Neuronal stem cell (in vitro differentiated cells): Measurements from ENCODE around the gene PTGDR.

Experiments used
- DNase-seq: peaks from one replicate; pipeline ENCODE4 v3.0.0-alpha.2; 2013; ENCODE audit warnings: low spot score
- H2AFZ ChIP-seq: one replicate; pipeline ENCODE4 v1.6.1; 2013; ENCODE audit warnings: mild to moderate bottlenecking, low read length, inconsistent platforms
- H2AK5ac ChIP-seq: 2 replicates; pipeline ENCODE4 v1.6.1; 2013; ENCODE audit warnings: low read depth, mild to moderate bottlenecking, inconsistent platforms, low read length, moderate library complexity, mixed read lengths
- H2BK120ac ChIP-seq: 2 replicates; pipeline ENCODE4 v1.6.1; 2013; ENCODE audit warnings: low read depth, mild to moderate bottlenecking, inconsistent platforms, low read length, moderate library complexity, mixed read lengths
- H2BK12ac ChIP-seq: one replicate; pipeline ENCODE4 v1.6.1; 2013; ENCODE audit warnings: low read length, inconsistent platforms
- H2BK15ac ChIP-seq: 2 replicates; pipeline ENCODE4 v1.6.1; 2013; ENCODE audit warnings: mild to moderate bottlenecking, low read length, inconsistent platforms, mixed read lengths
- H2BK5ac ChIP-seq: one replicate; pipeline ENCODE4 v1.6.1; 2013; ENCODE audit warnings: inconsistent platforms, mild to moderate bottlenecking, low read length, moderate library complexity
- H3K14ac ChIP-seq: one replicate; pipeline ENCODE4 v1.6.1; 2013; ENCODE audit warnings: low read length, inconsistent platforms
- H3K18ac ChIP-seq: 2 replicates; pipeline ENCODE4 v1.6.1; 2013; ENCODE audit warnings: low read length, inconsistent platforms
- H3K23ac ChIP-seq: 2 replicates; pipeline ENCODE4 v1.6.1; 2013; ENCODE audit warnings: low read depth, mild to moderate bottlenecking, mixed read lengths, low read length, inconsistent platforms; ENCODE audit not compliant: poor library complexity
- H3K27ac ChIP-seq: replicated peaks from 3 replicates; pipeline ENCODE4 v1.5.1; 2013; ENCODE audit warnings: low read length, inconsistent platforms
- H3K27me3 ChIP-seq, 3 experiments: 2 replicates each; pipeline ENCODE4 v1.6.1; 2013; ENCODE audit warnings: low read length in 3 of 3, mild to moderate bottlenecking in 2 of 3, inconsistent platforms in 1 of 3, low read depth in 1 of 3, mixed read lengths in 1 of 3, moderate library complexity in 1 of 3; ENCODE audit not compliant: control insufficient read depth in 3 of 3, insufficient read depth in 3 of 3
- H3K36me3 ChIP-seq, 2 donors: replicated peaks in 1 of 2; 2 replicates each; pipeline ENCODE4 v1.6.1; 2013; ENCODE audit warnings: low read length in 2 of 2; ENCODE audit not compliant: control insufficient read depth in 2 of 2, insufficient read depth in 2 of 2
- H3K4ac ChIP-seq: 2 replicates; pipeline ENCODE4 v1.6.1; 2013; ENCODE audit warnings: inconsistent platforms, mild to moderate bottlenecking, low read length, moderate library complexity
- H3K4me1 ChIP-seq, 2 donors: 1 replicate in 1 of 2; 2 replicates in 1 of 2; pipeline ENCODE4 v1.6.1; 2013; ENCODE audit warnings: low read length in 2 of 2, low read depth in 1 of 2; ENCODE audit not compliant: control insufficient read depth in 2 of 2, insufficient read depth in 1 of 2
- H3K4me2 ChIP-seq: one replicate; pipeline ENCODE4 v1.6.1; 2013; ENCODE audit warnings: mild to moderate bottlenecking, low read length, inconsistent platforms; ENCODE audit not compliant: insufficient read depth, poor library complexity, severe bottlenecking
- H3K4me3 ChIP-seq, 2 donors: 2 replicates each; pipeline ENCODE4 v1.5.1; 2013; ENCODE audit warnings: low read length in 2 of 2, mild to moderate bottlenecking in 2 of 2, inconsistent platforms in 1 of 2, moderate library complexity in 1 of 2
- H3K79me1 ChIP-seq: one replicate; pipeline ENCODE4 v1.6.1; 2013; ENCODE audit warnings: low read depth, mild to moderate bottlenecking, inconsistent platforms, low read length, moderate library complexity
- H3K9ac ChIP-seq: one replicate; pipeline ENCODE4 v1.6.1; 2013; ENCODE audit warnings: mild to moderate bottlenecking, low read depth, low read length, inconsistent platforms; ENCODE audit not compliant: poor library complexity
- H3K9me3 ChIP-seq, 2 donors: replicated peaks in 1 of 2; 2 replicates each; pipeline versions ENCODE3 to v1.6.1; 2013; ENCODE audit warnings: low read length in 2 of 2, mild to moderate bottlenecking in 2 of 2, inconsistent platforms in 1 of 2, low read depth in 1 of 2, mixed read lengths in 1 of 2, moderate library complexity in 1 of 2; ENCODE audit not compliant: control insufficient read depth in 2 of 2, insufficient read depth in 1 of 2
- H4K8ac ChIP-seq: one replicate; pipeline ENCODE4 v1.6.1; 2013; ENCODE audit warnings: low read depth, mild to moderate bottlenecking, inconsistent platforms, low read length, moderate library complexity
- H4K91ac ChIP-seq: one replicate; pipeline ENCODE4 v1.6.1; 2013; ENCODE audit warnings: low read length, low read depth, mild to moderate bottlenecking, inconsistent platforms; ENCODE audit not compliant: poor library complexity
- WGBS, 2 donors: extraction: QIAGEN DNeasy Blood & Tissue Kit; methylation state at CpG; one replicate each; pipeline ENCODE4 v1.1.7; 2013; ENCODE audit warnings: missing lambda C conversion rate in 2 of 2, mixed read lengths in 1 of 2; ENCODE audit not compliant: insufficient read length in 2 of 2, insufficient replicate concordance in 1 of 2; ENCODE audit errors: extremely low coverage in 2 of 2; 5-methylcytosine and 5-hydroxymethylcytosine counted together

The PTGDR gene

DNA sequence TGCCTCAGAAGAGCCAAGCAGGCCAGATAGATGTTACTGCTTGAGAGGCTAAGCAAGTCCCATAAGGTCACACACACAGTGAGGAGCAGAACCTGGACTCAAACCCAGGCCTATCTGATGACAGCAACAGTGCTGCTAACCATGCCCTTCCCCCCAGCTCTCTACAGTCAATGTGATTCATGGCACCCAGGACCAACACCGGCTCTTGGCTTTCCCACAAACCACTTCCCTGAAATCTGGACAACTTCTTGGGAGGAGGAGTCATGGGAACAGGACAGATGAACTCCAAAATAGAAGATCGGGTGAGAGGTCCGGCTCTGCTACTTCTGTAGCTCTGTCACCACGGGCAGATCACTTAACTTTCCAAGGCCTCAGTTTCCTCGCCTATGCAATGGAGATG, 716 bp upstream of the PTGDR start:
- Histone ChIP-seq H3K36me3 (no peaks in the 10 kb centered on the region), H2BK15ac (no peak overlapping the region), H2BK5ac (no peak overlapping the region), H3K9ac (no peak overlapping the region), H3K4me2 (no peak overlapping the region), H3K4ac (no peak overlapping the region), H2AFZ (no peak overlapping the region), H3K14ac (no peak overlapping the region), H3K18ac (no peak overlapping the region), H4K91ac (no peak overlapping the region), H3K23ac (no peak overlapping the region), H3K4me3 (no peak overlapping the region), H2BK120ac (no peak overlapping the region), H2AK5ac (no peak overlapping the region), H4K8ac (no peak overlapping the region), H3K4me1 (peaks cover 0 to 1% of the 10 kb centered on the region in 2 donors), H3K27me3 (peaks cover 14 to 73% (median 36%) of the 10 kb centered on the region in 3 experiments), H3K79me1 (no peaks in the 10 kb centered on the region), H2BK12ac (no peak overlapping the region), H3K9me3 (peaks cover 0 to 3% of the 10 kb centered on the region in 2 donors), H3K27ac (no peak overlapping the region)
- WGBS, 2 donors: no CpG with 5 or more reads among the region's 5 CpGs
- no peak for DNase-seq

DNA sequence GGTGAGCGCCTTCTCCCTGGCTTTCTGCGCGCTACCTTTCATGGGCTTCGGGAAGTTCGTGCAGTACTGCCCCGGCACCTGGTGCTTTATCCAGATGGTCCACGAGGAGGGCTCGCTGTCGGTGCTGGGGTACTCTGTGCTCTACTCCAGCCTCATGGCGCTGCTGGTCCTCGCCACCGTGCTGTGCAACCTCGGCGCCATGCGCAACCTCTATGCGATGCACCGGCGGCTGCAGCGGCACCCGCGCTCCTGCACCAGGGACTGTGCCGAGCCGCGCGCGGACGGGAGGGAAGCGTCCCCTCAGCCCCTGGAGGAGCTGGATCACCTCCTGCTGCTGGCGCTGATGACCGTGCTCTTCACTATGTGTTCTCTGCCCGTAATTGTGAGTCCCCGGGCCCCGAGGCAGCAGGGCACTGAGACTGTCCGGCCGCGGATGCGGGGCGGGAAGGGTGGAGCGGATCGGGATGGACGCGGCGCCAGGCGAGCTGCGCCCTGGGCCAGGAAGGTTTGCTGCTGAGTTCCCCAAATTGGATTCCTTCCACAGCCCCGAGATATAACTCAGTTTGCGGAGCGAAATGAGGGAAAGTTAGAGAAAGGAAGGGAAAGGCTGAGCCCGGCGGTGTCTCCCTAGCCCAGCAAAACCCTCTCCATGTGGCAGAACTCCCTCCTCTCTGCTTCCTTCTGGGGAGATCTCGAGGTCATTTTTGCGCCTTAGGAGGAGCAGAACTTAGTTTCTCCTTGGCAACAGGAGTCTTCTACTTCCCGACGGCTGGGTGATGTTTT, 972 bp downstream of the PTGDR start:
- peak overlapping the region; percentile 56 for H3K9ac ChIP-seq
- H2BK15ac ChIP-seq: no peak overlapping the region
- no peak overlapping the region for H4K91ac ChIP-seq
- no peaks in the 10 kb centered on the region for H3K79me1 ChIP-seq
- peak overlapping the region; percentile 67 for H2AFZ ChIP-seq
- no peak overlapping the region for H2BK12ac ChIP-seq
- no peak overlapping the region for H2BK120ac ChIP-seq
- peak overlapping the region in 1 of 2 donors; percentile 74 for H3K4me3 ChIP-seq
- DNase-seq: peak; percentile 15
- H4K8ac ChIP-seq: no peak overlapping the region
- no peak overlapping the region for H3K27ac ChIP-seq
- H3K14ac ChIP-seq: peak overlapping the region; percentile 42
- no peaks in the 10 kb centered on the region for H3K36me3 ChIP-seq
- H2AK5ac ChIP-seq: no peak overlapping the region
- H2BK5ac ChIP-seq: no peak overlapping the region
- H3K18ac ChIP-seq: peak overlapping the region; percentile 90
- peaks cover 14 to 71% (median 36%) of the 10 kb centered on the region in 3 experiments for H3K27me3 ChIP-seq
- H3K4me1 ChIP-seq: peaks cover 0 to 1% of the 10 kb centered on the region in 2 donors
- WGBS, 2 donors: no CpG with 5 or more reads among the region's 54 CpGs
- peaks cover 0 to 3% of the 10 kb centered on the region in 2 donors for H3K9me3 ChIP-seq
- no peak overlapping the region for H3K4ac ChIP-seq
- H3K23ac ChIP-seq: peak overlapping the region; percentile 78
- peak overlapping the region; percentile 95 for H3K4me2 ChIP-seq

DNA sequence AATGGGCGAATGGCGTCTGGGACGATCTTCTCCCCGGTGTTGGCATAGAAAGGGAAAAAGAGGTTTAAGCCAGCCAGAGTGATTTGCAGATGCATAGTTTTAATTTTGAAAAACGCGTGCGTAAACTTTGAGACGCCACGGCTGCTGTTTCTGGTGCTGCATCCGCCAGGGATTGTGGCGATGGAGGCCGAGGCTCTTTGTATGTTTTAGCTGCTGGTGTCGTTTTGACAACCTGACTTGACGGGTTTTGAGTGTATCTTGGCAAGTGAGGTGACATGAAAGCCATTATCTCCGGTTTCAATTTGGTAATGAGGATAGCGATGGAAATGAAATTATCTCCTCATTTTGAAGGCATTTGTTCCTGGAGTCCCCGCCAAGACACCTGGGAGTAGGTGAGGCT, 1.6 kb downstream of the PTGDR start:
- no peak overlapping the region for H2BK5ac ChIP-seq
- peaks cover 0 to 3% of the 10 kb centered on the region in 2 donors for H3K9me3 ChIP-seq
- no peak overlapping the region for H2AFZ ChIP-seq
- H3K79me1 ChIP-seq: no peaks in the 10 kb centered on the region
- no peak overlapping the region for H3K18ac ChIP-seq
- peaks cover 14 to 77% (median 36%) of the 10 kb centered on the region in 3 experiments for H3K27me3 ChIP-seq
- peak overlapping the region; percentile 95 for H3K4me2 ChIP-seq
- no peak overlapping the region for H3K4ac ChIP-seq
- H4K91ac ChIP-seq: no peak overlapping the region
- H4K8ac ChIP-seq: no peak overlapping the region
- no peak overlapping the region for H2AK5ac ChIP-seq
- H3K36me3 ChIP-seq: no peaks in the 10 kb centered on the region
- no peak overlapping the region for H3K27ac ChIP-seq
- no CpG with 5 or more reads among the region's 17 CpGs for WGBS, 2 donors
- no peak for DNase-seq
- H2BK15ac ChIP-seq: no peak overlapping the region
- no peak overlapping the region for H3K14ac ChIP-seq
- no peak overlapping the region for H3K23ac ChIP-seq
- H3K4me1 ChIP-seq: peaks cover 0 to 1% of the 10 kb centered on the region in 2 donors
- H2BK120ac ChIP-seq: no peak overlapping the region
- no peak overlapping the region for H3K4me3 ChIP-seq
- no peak overlapping the region for H3K9ac ChIP-seq
- H2BK12ac ChIP-seq: no peak overlapping the region

GRCh38 chr14:52269982-52270381, 2.5 kb downstream of the PTGDR start:
- H4K8ac ChIP-seq: no peak overlapping the region
- H3K27me3 ChIP-seq: peaks cover 14 to 82% (median 38%) of the 10 kb centered on the region in 3 experiments
- no peak overlapping the region for H4K91ac ChIP-seq
- H3K18ac ChIP-seq: no peak overlapping the region
- H3K4ac ChIP-seq: no peak overlapping the region
- H3K36me3 ChIP-seq: no peaks in the 10 kb centered on the region
- no peak overlapping the region for H2BK12ac ChIP-seq
- peaks cover 0 to 3% of the 10 kb centered on the region in 2 donors for H3K9me3 ChIP-seq
- no peak overlapping the region for H2BK120ac ChIP-seq
- DNase-seq: no peak
- no peaks in the 10 kb centered on the region for H3K79me1 ChIP-seq
- no peak overlapping the region for H2BK15ac ChIP-seq
- WGBS, 2 donors: no CpG with 5 or more reads among the region's 8 CpGs
- no peak overlapping the region for H3K27ac ChIP-seq
- H3K4me3 ChIP-seq: no peak overlapping the region
- H3K23ac ChIP-seq: no peak overlapping the region
- H3K4me1 ChIP-seq: peaks cover 0 to 1% of the 10 kb centered on the region in 2 donors
- no peak overlapping the region for H3K14ac ChIP-seq
- H3K4me2 ChIP-seq: no peak overlapping the region
- no peak overlapping the region for H2AFZ ChIP-seq
- H3K9ac ChIP-seq: no peak overlapping the region
- H2AK5ac ChIP-seq: no peak overlapping the region
- no peak overlapping the region for H2BK5ac ChIP-seq
